RPMI7951 (cell line): ENCODE measurements around the gene PTPN2. TPM values are rescaled to one million over a fixed set of nuclear protein-coding genes. Genes with fewer than 3 reads are reported as not detected.
"Not testable (repeated sequence)": the region's sequence is repeated elsewhere in the genome, so short reads cannot be mapped to it uniquely, and the experiment has no call there.

Experiments used
- DNase-seq: peaks from one replicate; pipeline ENCODE4 v3.0.0-alpha.2; 2012; ENCODE audit warnings: low read depth
- total RNA-seq: library from RNA; depleted of rRNA; stranded (reverse); fragments of >200 nt; shearing (Covaris generic); gene quantifications from 2 replicates; pipeline ENCODE4 v1.2.3, GENCODE V29; 2014

The PTPN2 gene
- total RNA-seq, 1 experiment from 2014 or later: 19.9 TPM

- no peak for DNase-seq
Observed at GRCh38 chr18:12891561-12891960, 7.5 kb upstream of the PTPN2 start.

DNA sequence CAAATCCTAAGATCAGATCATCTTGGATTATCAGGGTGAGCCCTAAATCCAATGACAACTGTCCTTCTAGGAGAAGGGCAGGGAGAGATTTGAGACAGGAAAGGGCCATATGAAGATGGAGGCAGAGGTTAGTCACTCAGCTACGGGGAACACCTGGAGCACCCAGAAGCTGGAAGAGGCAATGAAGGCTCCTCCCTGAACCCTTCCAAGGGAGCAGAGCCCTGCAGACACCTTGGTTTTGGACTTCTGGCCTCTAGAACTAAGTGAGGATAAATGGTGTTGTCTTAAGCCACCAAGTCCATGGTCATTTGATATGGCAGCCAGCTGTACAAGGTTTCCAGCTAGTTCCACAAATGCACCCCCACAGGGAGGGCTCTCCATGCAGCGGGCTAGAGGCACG, 6.9 kb upstream of the PTPN2 start:
- DNase-seq: no peak

- no peak for DNase-seq
Observed at GRCh38 chr18:12886498-12887126, 2.6 kb upstream of the PTPN2 start.

GRCh38 chr18:12885500-12885899, 1.5 kb upstream of the PTPN2 start:
- no peak for DNase-seq

DNA sequence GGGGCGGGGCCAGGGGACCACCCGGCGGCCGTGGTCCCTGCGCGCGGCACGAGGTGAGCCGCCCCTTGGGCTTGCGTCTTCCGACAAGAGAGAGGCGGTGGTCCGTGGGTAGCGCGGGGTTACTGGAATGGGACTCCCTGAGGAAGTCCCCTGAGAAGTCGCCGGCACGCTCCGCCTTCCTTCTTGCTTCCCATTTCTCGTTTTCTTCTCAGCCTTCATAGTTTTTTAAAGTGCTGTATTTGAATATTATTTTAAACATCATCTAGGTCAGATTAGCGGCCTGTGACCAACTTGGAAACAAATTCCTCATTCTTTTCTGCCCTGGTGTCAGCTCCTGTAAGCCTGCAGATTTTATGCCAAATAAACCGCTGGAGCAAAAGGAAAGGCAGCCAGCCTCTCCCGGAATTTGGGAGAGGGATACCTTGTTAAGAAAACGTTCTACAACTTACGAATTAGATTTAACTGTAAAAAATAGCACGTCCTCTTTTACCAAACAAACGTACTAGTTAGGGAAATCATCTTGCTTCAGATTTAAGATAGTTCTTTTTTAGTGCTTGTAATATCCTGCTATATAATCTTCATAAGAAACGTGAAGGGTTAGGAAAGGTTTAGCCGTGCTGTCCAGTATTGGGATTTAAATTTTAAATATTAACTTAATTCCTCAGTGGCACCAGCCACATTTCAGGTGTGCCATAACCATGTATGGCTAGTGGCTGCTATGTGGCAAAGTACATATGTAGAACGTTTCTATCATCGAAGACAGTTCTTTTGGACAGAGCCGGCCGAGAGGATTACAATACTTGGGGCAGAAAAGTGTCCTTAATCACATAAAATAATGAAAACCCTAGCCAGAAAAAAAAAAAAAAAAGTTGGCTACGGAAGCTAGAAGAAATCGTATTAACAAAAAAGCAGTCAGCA, 628 bp upstream of the PTPN2 start:
- DNase-seq: no peak

GRCh38 chr18:12883372-12883683, 709 bp downstream of the PTPN2 start:
- DNase-seq: no peak

DNA sequence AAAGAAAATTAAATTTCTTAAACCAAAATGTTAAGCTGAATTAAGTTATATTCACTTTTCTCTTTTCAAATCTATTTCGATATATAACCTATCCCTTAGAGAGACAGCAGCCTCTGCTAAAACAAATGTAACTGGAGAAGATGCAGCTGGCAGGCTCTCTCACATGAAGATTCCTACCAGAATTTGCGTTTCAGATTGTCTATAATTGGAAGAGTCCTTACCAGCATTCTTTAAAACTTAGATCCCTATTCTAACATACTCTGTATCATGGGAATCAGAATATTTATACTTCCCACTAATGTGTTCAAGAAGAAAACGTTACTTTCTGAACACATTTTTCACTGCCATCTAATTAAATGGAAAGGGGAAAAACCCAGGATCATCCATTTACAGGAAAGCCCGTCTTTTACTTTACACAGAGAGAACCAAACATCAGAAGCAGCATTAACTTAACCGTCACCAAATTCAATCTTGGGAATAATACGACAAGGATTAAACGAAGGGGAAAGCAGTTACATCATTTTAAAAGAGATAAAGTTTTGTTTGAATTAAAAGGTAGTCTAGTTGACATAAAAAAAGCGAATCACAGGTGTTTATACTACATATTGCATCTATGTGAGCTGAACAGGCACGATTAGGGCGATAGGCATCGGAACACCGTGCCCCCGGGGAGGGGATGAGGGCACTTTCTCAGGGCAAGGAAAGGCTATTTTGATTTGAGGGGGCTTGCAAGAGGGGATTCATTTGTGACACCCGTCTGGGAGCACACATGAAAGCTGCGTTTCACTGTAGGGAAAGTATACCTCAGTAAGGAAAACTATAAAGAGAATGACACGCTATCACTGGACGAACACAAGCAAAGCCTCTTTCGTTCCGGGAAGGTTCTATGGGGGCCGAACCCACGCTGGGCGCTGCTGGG, 1.3 kb downstream of the PTPN2 start:
- DNase-seq: no peak

DNA sequence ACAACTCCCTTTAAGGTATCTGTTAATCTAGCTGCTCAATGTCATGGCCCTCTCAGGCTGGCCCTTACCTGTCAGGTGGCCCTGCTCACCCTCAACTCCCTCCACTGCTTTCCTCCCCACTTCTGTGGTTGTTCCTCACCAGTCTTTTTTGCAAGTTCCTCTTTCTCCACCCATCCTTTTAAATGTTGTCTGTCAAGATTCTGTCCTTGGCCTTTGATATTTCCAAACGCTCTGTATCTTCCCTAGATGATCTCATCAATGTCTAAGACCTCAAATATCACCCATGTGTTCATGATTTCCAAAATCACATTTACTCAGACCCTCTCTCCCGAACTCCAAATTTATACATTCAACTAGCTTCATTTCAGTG, 3.5 kb downstream of the PTPN2 start:
- no peak for DNase-seq

DNA sequence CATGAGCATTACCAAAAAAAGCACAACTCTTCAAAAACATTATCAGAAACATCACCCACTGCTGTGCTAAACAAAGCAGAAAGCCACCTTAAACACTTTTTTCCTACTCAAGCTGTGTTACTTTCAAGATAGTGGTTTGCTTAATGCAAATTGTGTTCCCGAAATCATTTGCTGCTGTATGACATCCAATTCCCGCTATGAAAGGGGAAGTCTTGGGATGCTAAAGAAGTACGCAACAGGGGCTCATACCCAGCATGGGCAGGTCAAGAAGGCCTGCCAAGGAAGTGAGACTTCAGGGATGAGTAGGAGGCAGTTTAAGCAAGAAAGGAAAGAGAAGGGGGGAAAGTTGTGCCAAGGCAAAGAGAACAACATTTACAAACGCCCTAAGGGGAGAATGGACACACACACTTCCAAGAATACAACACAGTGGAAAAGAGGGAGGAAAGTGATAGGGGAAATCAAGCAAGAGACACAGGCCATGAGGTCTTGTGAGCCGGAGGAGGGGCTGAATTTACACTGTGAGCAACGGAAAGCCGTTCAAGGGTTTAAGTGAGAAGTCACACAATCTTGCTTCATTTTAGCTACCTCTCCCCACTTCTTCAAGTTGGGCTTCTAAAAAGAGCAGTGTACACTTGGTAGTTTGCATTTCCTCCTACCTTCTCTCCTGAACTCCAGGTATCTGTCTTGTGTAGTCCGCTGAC, 4.0 kb downstream of the PTPN2 start:
- no peak for DNase-seq

DNA sequence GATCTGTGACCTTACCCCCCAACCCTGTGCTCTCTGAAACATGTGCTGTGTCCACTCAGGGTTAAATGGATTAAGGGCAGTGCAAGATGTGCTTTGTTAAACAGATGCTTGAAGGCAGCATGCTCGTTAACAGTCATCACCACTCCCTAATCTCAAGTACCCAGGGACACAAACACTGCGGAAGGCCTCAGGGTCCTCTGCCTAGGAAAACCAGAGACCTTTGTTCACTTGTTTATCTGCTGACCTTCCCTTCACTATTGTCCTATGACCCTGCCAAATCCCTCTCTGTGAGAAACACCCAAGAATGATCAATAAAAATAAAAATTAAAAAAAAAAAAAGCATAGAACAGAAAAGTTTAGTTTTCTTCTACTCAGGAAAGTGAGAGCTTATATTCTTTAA, 9.0 kb downstream of the PTPN2 start:
- DNase-seq: not testable (repeated sequence)

GRCh38 chr18:12873961-12874567, 10.0 kb downstream of the PTPN2 start:
- DNase-seq: not testable (repeated sequence)

GRCh38 chr18:12872408-12872807, 11.6 kb downstream of the PTPN2 start:
- DNase-seq: no peak

GRCh38 chr18:12868576-12868975, 15.5 kb downstream of the PTPN2 start:
- DNase-seq: no peak

DNA sequence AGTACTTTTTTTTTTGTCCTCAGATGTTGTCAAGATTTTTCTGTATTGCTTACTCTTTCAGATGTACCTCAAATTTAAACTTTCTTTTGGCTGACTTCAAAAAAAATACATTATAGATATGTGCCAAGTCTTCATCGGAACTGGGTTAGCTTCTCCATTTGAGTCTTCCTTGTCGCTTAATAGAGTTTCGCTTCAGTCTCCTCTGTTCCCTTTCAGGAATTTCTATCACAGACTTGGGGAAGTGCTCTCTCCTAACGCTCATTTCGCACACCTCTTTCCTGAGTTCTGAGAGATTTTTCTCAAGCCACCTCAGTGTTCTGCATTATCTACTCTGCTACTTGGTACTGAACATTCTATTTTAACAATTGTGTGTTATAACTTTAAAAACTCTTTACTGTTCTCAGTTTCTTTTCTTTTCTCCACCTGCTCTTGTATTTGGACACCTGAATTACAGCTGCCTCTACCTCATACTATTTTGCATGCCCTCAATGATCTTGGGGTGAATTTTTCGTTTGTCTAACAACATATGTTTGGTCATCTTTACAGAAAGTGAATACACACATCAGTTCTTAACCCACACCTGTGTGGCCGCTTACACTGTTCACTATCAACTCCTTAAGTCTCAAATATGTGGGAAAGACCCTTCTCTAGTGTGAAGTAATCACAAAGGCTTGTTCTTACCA, 16.5 kb downstream of the PTPN2 start:
- DNase-seq: no peak

- DNase-seq: no peak
Observed at GRCh38 chr18:12863687-12864216, 20.3 kb downstream of the PTPN2 start.

DNA sequence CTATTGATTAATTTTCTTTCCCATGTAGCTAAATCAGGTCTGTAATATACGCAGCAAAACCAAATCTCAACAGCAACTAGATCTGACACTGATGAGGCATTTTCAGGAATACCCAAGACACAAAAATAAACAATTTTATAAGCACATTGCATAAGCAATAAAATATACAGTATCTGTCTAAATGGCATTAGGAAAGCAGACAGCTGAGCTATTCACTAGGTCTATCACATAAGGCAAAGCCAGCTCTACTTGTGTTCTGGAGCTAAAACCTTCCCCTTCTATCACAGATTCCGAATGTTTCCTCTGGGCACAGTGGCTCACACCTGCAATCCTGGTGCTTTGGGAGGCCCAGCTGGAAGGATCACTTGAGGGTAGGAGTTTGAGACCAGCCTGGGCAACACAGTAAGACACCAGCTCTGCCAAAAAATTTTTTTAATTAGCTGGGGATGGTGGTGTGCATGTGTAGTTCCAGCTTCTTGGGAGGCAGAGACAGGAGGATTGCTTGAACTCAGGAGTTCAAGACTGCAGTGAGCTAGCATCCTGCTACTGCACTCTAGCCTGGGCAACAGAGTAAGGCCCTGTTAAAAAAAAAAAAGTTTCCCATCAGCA, 21.1 kb downstream of the PTPN2 start:
- DNase-seq: no peak

- DNase-seq: no peak
Observed at GRCh38 chr18:12862467-12862866, 21.6 kb downstream of the PTPN2 start.

- DNase-seq: no peak
Observed at GRCh38 chr18:12861637-12862036, 22.4 kb downstream of the PTPN2 start.

DNA sequence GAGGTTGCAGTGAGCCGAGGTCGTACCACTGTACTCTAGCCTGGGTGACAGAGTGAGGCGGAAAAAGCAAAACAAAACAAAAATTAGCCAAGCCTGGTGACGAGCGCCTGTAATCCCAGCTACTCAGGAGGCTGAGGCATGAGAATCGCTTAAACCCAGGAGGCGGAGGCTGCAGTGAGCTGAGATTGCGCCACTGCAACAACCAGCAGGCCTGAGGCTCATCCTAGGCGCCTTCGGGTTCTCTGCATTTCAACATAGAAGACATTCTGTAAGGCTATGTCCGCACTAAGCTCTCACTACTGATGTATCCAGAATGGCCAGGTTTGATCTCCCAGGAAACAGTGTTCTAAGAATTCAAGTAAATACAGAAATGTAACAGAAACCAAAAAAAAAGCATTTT, 23.5 kb downstream of the PTPN2 start:
- no peak for DNase-seq

DNA sequence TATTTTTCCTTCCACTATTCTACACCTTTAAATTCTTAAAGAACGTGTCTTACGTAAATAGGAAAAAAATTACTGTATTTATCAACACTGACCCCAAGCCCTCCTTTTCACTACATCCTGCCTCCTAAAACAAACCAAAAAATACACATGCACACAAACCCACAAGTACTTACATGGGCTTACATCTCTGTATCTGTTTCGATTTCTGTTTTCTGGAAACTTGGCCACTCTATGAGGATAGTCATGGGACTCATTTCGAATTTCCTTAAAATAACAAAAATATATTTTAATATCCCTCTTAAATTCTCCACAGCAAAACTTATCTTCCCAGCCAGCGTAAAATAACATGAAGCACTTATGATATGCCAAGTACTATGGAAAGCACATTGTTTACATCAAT, 25.0 kb downstream of the PTPN2 start:
- no peak for DNase-seq
